IMR-90 (cell line): ENCODE results near the gene ZNF469. TPM values are rescaled to one million over a fixed set of nuclear protein-coding genes. Genes with fewer than 3 reads are reported as not detected.
A peak's percentile ranks its signal among the peaks of the same experiment; 100 is the strongest.

ENCODE experiments used
- ATAC-seq: fragments of 200-7000 bp; cut with Tn5 transposase; 2 replicates; pipeline ENCODE4 v1.9.1; 2020; ENCODE audit warnings: low read depth, mild to moderate bottlenecking, moderate library complexity
- BruUV-seq: library from RNA; stranded (reverse); fragments of 400-500 nt; replicated peaks from 2 replicates; lab custom pipeline; 2021; lab: Mats Ljungman, UMichigan
- CTCF ChIA-PET: fragments of 300-600 bp; formaldehyde crosslinking; extraction: SDS; loops from one replicate; lab custom pipeline; 2021; ENCODE audit warnings: antibody characterized with exemption; lab: Yijun Ruan, JAX
- POLR2A ChIA-PET: fragments of 300-600 bp; sonication (Branson Sonifier 250); formaldehyde crosslinking; loops from one replicate; lab custom pipeline; 2022; ENCODE audit warnings: antibody characterized with exemption; ENCODE audit not compliant: unreplicated experiment; lab: Charles Lee
- DNase-seq: peaks from one replicate; pipeline ENCODE4 v3.0.0; 2013
- H2AFZ ChIP-seq: replicated peaks from 2 replicates; pipeline ENCODE3; 2013; ENCODE audit warnings: low read length, mild to moderate bottlenecking; ENCODE audit not compliant: poor library complexity
- H2AK5ac ChIP-seq: 2 replicates; pipeline ENCODE4 v1.6.1; 2013; ENCODE audit warnings: low read depth, low read length, inconsistent platforms
- H2AK9ac ChIP-seq: replicated peaks from 2 replicates; pipeline ENCODE3; 2013; ENCODE audit warnings: mild to moderate bottlenecking, low read depth, low read length, moderate library complexity; ENCODE audit not compliant: poor library complexity
- H2BK120ac ChIP-seq: 2 replicates; pipeline ENCODE4 v1.6.1; 2013; ENCODE audit warnings: low read depth, low read length, inconsistent platforms
- H2BK15ac ChIP-seq: 3 replicates; pipeline ENCODE4 v1.6.1; 2013; ENCODE audit warnings: low read depth, low read length, inconsistent platforms
- H2BK20ac ChIP-seq: 2 replicates; pipeline ENCODE4 v1.6.1; 2013; ENCODE audit warnings: low read depth, mild to moderate bottlenecking, inconsistent platforms, low read length, moderate library complexity
- H2BK5ac ChIP-seq: 2 replicates; pipeline ENCODE4 v1.6.1; 2013; ENCODE audit warnings: mild to moderate bottlenecking, low read depth, low read length, inconsistent platforms; ENCODE audit not compliant: poor library complexity, severe bottlenecking
- H3K14ac ChIP-seq: replicated peaks from 2 replicates; pipeline ENCODE4 v1.6.1; 2013; ENCODE audit warnings: low read depth, low read length, inconsistent platforms
- H3K18ac ChIP-seq: 2 replicates; pipeline ENCODE4 v1.6.1; 2013; ENCODE audit warnings: low read depth, low read length, control low read depth
- H3K23ac ChIP-seq: 2 replicates; pipeline ENCODE4 v1.6.1; 2013; ENCODE audit warnings: low read depth, low read length, inconsistent platforms
- H3K27ac ChIP-seq: 2 replicates; pipeline ENCODE4 v1.5.1; 2013; ENCODE audit warnings: mild to moderate bottlenecking, control low read depth, low read length; ENCODE audit not compliant: insufficient read depth
- H3K27me3 ChIP-seq: 2 replicates; pipeline ENCODE4 v1.6.1; 2013; ENCODE audit warnings: low read length; ENCODE audit not compliant: control insufficient read depth, insufficient read depth
- H3K36me3 ChIP-seq: 2 replicates; pipeline ENCODE4 v1.6.1; 2013; ENCODE audit warnings: low read length, mixed read lengths; ENCODE audit not compliant: control insufficient read depth, insufficient read depth
- H3K4ac ChIP-seq: 2 replicates; pipeline ENCODE4 v1.6.1; 2013; ENCODE audit warnings: low read depth, low read length, inconsistent platforms
- H3K4me1 ChIP-seq: 2 replicates; pipeline ENCODE4 v1.6.1; 2013; ENCODE audit warnings: low read length, mixed read lengths; ENCODE audit not compliant: control insufficient read depth, insufficient read depth
- H3K4me2 ChIP-seq: 2 replicates; pipeline ENCODE4 v1.6.1; 2013; ENCODE audit warnings: low read depth, mild to moderate bottlenecking, control low read depth, low read length, moderate library complexity
- H3K4me3 ChIP-seq: 2 replicates; pipeline ENCODE4 v1.5.1; 2013; ENCODE audit warnings: low read depth, mild to moderate bottlenecking, control low read depth, low read length, moderate library complexity; ENCODE audit not compliant: insufficient read depth
- H3K56ac ChIP-seq: 2 replicates; pipeline ENCODE4 v1.6.1; 2013; ENCODE audit warnings: low read length, inconsistent platforms; ENCODE audit not compliant: insufficient read depth; ENCODE audit errors: extremely low read depth
- H3K79me1 ChIP-seq, 2 experiments: 2 replicates each; pipeline ENCODE4 v1.6.1; 2013; ENCODE audit warnings: low read length in 2 of 2, inconsistent platforms in 1 of 2, low read depth in 1 of 2
- H3K9ac ChIP-seq: 2 replicates; pipeline ENCODE4 v1.6.1; 2013; ENCODE audit warnings: low read depth, low read length, control low read depth
- H3K9me1 ChIP-seq: 2 replicates; pipeline ENCODE4 v1.6.1; 2013; ENCODE audit warnings: low read length, inconsistent platforms; ENCODE audit not compliant: insufficient read depth
- H3K9me3 ChIP-seq: 2 replicates; pipeline ENCODE4 v1.6.1; 2013; ENCODE audit warnings: low read length; ENCODE audit not compliant: control insufficient read depth, insufficient read depth
- H4K20me1 ChIP-seq: 2 replicates; pipeline ENCODE4 v1.6.1; 2013; ENCODE audit warnings: low read length, inconsistent platforms; ENCODE audit not compliant: insufficient read depth
- H4K5ac ChIP-seq: 2 replicates; pipeline ENCODE4 v1.6.1; 2013; ENCODE audit warnings: mild to moderate bottlenecking, low read depth, low read length, control low read depth
- H4K8ac ChIP-seq, 2 experiments: 2 replicates each; pipeline ENCODE4 v1.6.1; 2013; ENCODE audit warnings: low read depth in 2 of 2, low read length in 2 of 2, control low read depth in 1 of 2, inconsistent platforms in 1 of 2
- H4K91ac ChIP-seq: 2 replicates; pipeline ENCODE4 v1.6.1; 2013; ENCODE audit warnings: low read depth, low read length, inconsistent platforms; ENCODE audit not compliant: insufficient read depth
- BHLHE40 ChIP-seq: fragments of 150-350 bp; IDR thresholded peaks from 2 replicates; pipeline ENCODE4 v1.6.1; 2016; ENCODE audit warnings: mild to moderate bottlenecking, low read depth, low read length
- CEBPB ChIP-seq: IDR thresholded peaks from 2 replicates; pipeline ENCODE4 v1.6.1; 2012; ENCODE audit warnings: low read depth, low read length, improper control_type of control experiment
- FOS ChIP-seq: fragments of 150-350 bp; IDR thresholded peaks from 2 replicates; pipeline ENCODE4 v1.6.1; 2016; ENCODE audit warnings: low read depth, low read length
- MAZ ChIP-seq: IDR thresholded peaks from 2 replicates; pipeline ENCODE4 v1.6.1; 2012; ENCODE audit warnings: low read depth, mild to moderate bottlenecking, low read length, improper control_type of control experiment, moderate library complexity, borderline replicate concordance
- MXI1 ChIP-seq: IDR thresholded peaks from 2 replicates; pipeline ENCODE4 v1.6.1; 2012; ENCODE audit warnings: low read depth, mild to moderate bottlenecking, low read length, moderate library complexity, borderline replicate concordance
- NFE2L2 ChIP-seq: fragments of 150-350 bp; IDR thresholded peaks from 2 replicates; pipeline ENCODE4 v1.6.1; 2016; ENCODE audit warnings: low read depth, mild to moderate bottlenecking, low read length
- POLR2A ChIP-seq: IDR thresholded peaks from 2 replicates; pipeline ENCODE4 v1.6.1; 2012; ENCODE audit warnings: mild to moderate bottlenecking, low read depth, low read length
- RAD21 ChIP-seq: IDR thresholded peaks from 2 replicates; pipeline ENCODE4 v1.6.1; 2012; ENCODE audit warnings: low read length, improper control_type of control experiment
- RCOR1 ChIP-seq: IDR thresholded peaks from 2 replicates; pipeline ENCODE4 v1.6.1; 2012; ENCODE audit warnings: mild to moderate bottlenecking, low read length, improper control_type of control experiment; ENCODE audit not compliant: insufficient replicate concordance
- RFX5 ChIP-seq: IDR thresholded peaks from 2 replicates; pipeline ENCODE4 v1.8.0; 2012; ENCODE audit warnings: low read depth, mild to moderate bottlenecking, low read length, moderate library complexity
- SMC3 ChIP-seq: fragments of 150-350 bp; IDR thresholded peaks from 2 replicates; pipeline ENCODE4 v1.6.1; 2016; ENCODE audit warnings: low read depth, mild to moderate bottlenecking, antibody characterized with exemption, low read length, moderate library complexity
- USF2 ChIP-seq: fragments of 150-350 bp; IDR thresholded peaks from 2 replicates; pipeline ENCODE4 v1.6.1; 2017; ENCODE audit warnings: mild to moderate bottlenecking, antibody characterized with exemption, low read length, low read depth
- WGBS, 2 experiments: methylation state at CpG; one replicate each; pipeline versions ENCODE4 v1.1.5 to v1.1.7; 2013; ENCODE audit warnings: missing lambda C conversion rate in 2 of 2; ENCODE audit not compliant: insufficient read length in 1 of 2; ENCODE audit errors: extremely low coverage in 2 of 2; 5-methylcytosine and 5-hydroxymethylcytosine counted together
- dilution Hi-C: fragments of 300-500 bp; cut with HindIII; formaldehyde crosslinking; loops from one replicate; pipeline ENCODE4 v1.14.3; 2018; ENCODE audit warnings: low sequenced_read_pairs; ENCODE audit not compliant: unreplicated experiment
- in situ Hi-C: fragments of 300-500 bp; cut with MboI; formaldehyde crosslinking; loops from 3 replicates; pipeline ENCODE4 v1.14.3; 2019; ENCODE audit warnings: low sequenced_read_pairs, inconsistent platforms, mixed read lengths
- intact Hi-C: fragments of 100-400 bp; cut with micrococcal nuclease; formaldehyde crosslinking; loops from 2 replicates; pipeline ENCODE4 v1.10.0; 2022
- polyA plus RNA-seq, 3 experiments: library from polyadenylated mRNA; depleted of rRNA; stranded (reverse); fragments of >200 nt; gene quantifications; 2 replicates each; pipeline ENCODE4 v1.2.3, GENCODE V29; 2012; ENCODE audit warnings: low replicate concordance in 1 of 3
- total RNA-seq: library from RNA; depleted of rRNA; stranded (reverse); fragments of >200 nt; gene quantifications from 2 replicates; pipeline ENCODE4 v1.2.3, GENCODE V29; 2012

The ZNF469 gene
- total and polyA plus RNA-seq, 2 of the 4 experiments (the other 2 are of a cell fraction) = 1.1 to 13.3 TPM

- peak overlapping the region; percentile 69 for H3K4me3 ChIP-seq
- peak overlapping the region; percentile 99 for H2BK15ac ChIP-seq
- peak overlapping the region; percentile 95 for H3K18ac ChIP-seq
- no peaks in the 10 kb centered on the region for H3K9me3 ChIP-seq
- H3K14ac ChIP-seq = peak overlapping the region; percentile 100
- peak overlapping the region; percentile 100 for H3K23ac ChIP-seq
- WGBS, 2 experiments = 66% methylated on average over 11 of the region's 18 CpGs; no CpG with 5 or more reads in 1 of the 2 experiments
- H2AK9ac ChIP-seq = peak overlapping the region; percentile 100
- intact Hi-C loops = loop anchor here (2.0 to 10.0 kb wide), 5 partner anchors 140 to 430 kb away; partner anchors contain the start of gene BANP
- H3K9me1 ChIP-seq = peaks cover 60% of the 10 kb centered on the region
- H3K9ac ChIP-seq = peak overlapping the region; percentile 97
- ATAC-seq = peak; percentile 1; the same call in 1 of the 2 replicates
- H4K91ac ChIP-seq = peak overlapping the region; percentile 99
- in situ Hi-C loops = loop anchor here (5.0 kb wide), 1 partner anchor 187 kb away; no protein-coding TSS in a partner anchor
- H4K8ac ChIP-seq = peak overlapping the region; percentile 94 to 100
- peaks cover 53% of the 10 kb centered on the region for H3K4me1 ChIP-seq
- H2BK5ac ChIP-seq = peak overlapping the region; percentile 95
- peak overlapping the region; percentile 100 for H2AK5ac ChIP-seq
- dilution Hi-C loops = no loop called here
- H3K27me3 ChIP-seq = no peaks in the 10 kb centered on the region
- H3K4ac ChIP-seq = peak overlapping the region; percentile 100
- DNase-seq = no peak
- peak overlapping the region; percentile 95 for H4K5ac ChIP-seq
- H3K27ac ChIP-seq = peak overlapping the region; percentile 98
- CTCF ChIA-PET = no interaction called here
- H3K56ac ChIP-seq = peak overlapping the region; percentile 98
- peaks cover 55% of the 10 kb centered on the region for H4K20me1 ChIP-seq
- H2AFZ ChIP-seq = peak overlapping the region; percentile 86
- peaks cover 7 to 81% of the 10 kb centered on the region in 2 experiments; a peak in 3 of 4 replicates for H3K79me1 ChIP-seq
- peak overlapping the region; percentile 95 for H2BK20ac ChIP-seq
- TF ChIP-seq RCOR1 (no peak), SMC3 (no peak), BHLHE40 (no peak), FOS (no peak), USF2 (no peak), POLR2A (no peak), CEBPB (no peak), MAZ (no peak), RAD21 (no peak), NFE2L2 (no peak), MXI1 (no peak), RFX5 (no peak)
- H3K4me2 ChIP-seq = peak overlapping the region; percentile 94
- POLR2A ChIA-PET = no interaction called here
- H2BK120ac ChIP-seq = peak overlapping the region; percentile 98
- BruUV-seq = no TSS peak
- H3K36me3 ChIP-seq = peaks cover 34% of the 10 kb centered on the region
Observed at GRCh38 chr16:88384222-88385111, 1.7 kb downstream of the ZNF469 start.
